Measurements from ENCODE around the gene ALDH7A1.
"Not testable (repeated sequence)": the region's sequence is repeated elsewhere in the genome, so short reads cannot be mapped to it uniquely, and the experiment has no call there.

ALDH7A1 gene

GRCh38 chr5:126535856-126536545 is 59.0 kb downstream of the ALDH7A1 start:
- DNase-seq (ENCODE audit: low read depth in 2 of 2), result no peak

GRCh38 chr5:126534553-126534952 is 60.5 kb downstream of the ALDH7A1 start:
- no peak for DNase-seq (ENCODE audit: low read depth in 2 of 2)

- DNase-seq (ENCODE audit: low read depth in 2 of 2), result no peak
Observed at GRCh38 chr5:126531543-126532120, 63.4 kb downstream of the ALDH7A1 start.

GRCh38 chr5:126527892-126528291 is 67.1 kb downstream of the ALDH7A1 start:
- DNase-seq (ENCODE audit: low read depth in 2 of 2), result no peak

- DNase-seq (ENCODE audit: low read depth in 2 of 2), result no peak
Observed at GRCh38 chr5:126527158-126527557, 67.9 kb downstream of the ALDH7A1 start.

- no peak for DNase-seq (ENCODE audit: low read depth in 2 of 2)
Observed at GRCh38 chr5:126526493-126526892, 68.5 kb downstream of the ALDH7A1 start.

GRCh38 chr5:126525630-126526245 is 69.3 kb downstream of the ALDH7A1 start:
- no peak for DNase-seq (ENCODE audit: low read depth in 2 of 2)

- no peak for DNase-seq (ENCODE audit: low read depth in 2 of 2)
Observed at GRCh38 chr5:126523818-126524510, 71.1 kb downstream of the ALDH7A1 start.

GRCh38 chr5:126521130-126521529 is 73.9 kb downstream of the ALDH7A1 start:
- DNase-seq (ENCODE audit: low read depth in 2 of 2), result no peak

GRCh38 chr5:126520593-126520953 is 74.4 kb downstream of the ALDH7A1 start:
- DNase-seq (ENCODE audit: low read depth in 2 of 2), result no peak

GRCh38 chr5:126519637-126520592 is 75.1 kb downstream of the ALDH7A1 start:
- no peak for DNase-seq (ENCODE audit: low read depth in 2 of 2)

- DNase-seq (ENCODE audit: low read depth in 2 of 2), result not testable (repeated sequence)
Observed at GRCh38 chr5:126519223-126519622, 75.8 kb downstream of the ALDH7A1 start.

GRCh38 chr5:126516852-126517251 is 78.2 kb downstream of the ALDH7A1 start:
- no peak for DNase-seq (ENCODE audit: low read depth in 2 of 2)

- no peak for DNase-seq (ENCODE audit: low read depth in 2 of 2)
Observed at GRCh38 chr5:126516133-126516532, 78.9 kb downstream of the ALDH7A1 start.

- no peak for DNase-seq (ENCODE audit: low read depth in 2 of 2)
Observed at GRCh38 chr5:126515337-126515736, 79.7 kb downstream of the ALDH7A1 start.

GRCh38 chr5:126514558-126515141 is 80.4 kb downstream of the ALDH7A1 start:
- DNase-seq (ENCODE audit: low read depth in 2 of 2), result no peak

GRCh38 chr5:126514131-126514557 is 80.9 kb downstream of the ALDH7A1 start:
- no peak for DNase-seq (ENCODE audit: low read depth in 2 of 2)

GRCh38 chr5:126513703-126514102 is 81.3 kb downstream of the ALDH7A1 start:
- DNase-seq (ENCODE audit: low read depth in 2 of 2), result no peak

GRCh38 chr5:126513302-126513701 is 81.7 kb downstream of the ALDH7A1 start:
- DNase-seq (ENCODE audit: low read depth in 2 of 2), result no peak

GRCh38 chr5:126512451-126512850 is 82.6 kb downstream of the ALDH7A1 start:
- no peak for DNase-seq (ENCODE audit: low read depth in 2 of 2)

- DNase-seq (ENCODE audit: low read depth in 2 of 2), result no peak
Observed at GRCh38 chr5:126511961-126512360, 83.1 kb downstream of the ALDH7A1 start.
